ENCODE data around the gene PCDH1. TPM values are rescaled to one million over a fixed set of nuclear protein-coding genes. Genes with fewer than 3 reads are reported as not detected.

The PCDH1 gene
- total RNA-seq, 1 donor from 2014 or later: 21.3 TPM

- DNase-seq: no peak
These were observed 70.5 kb downstream of the PCDH1 start for GRCh38 chr5:141807732-141808131.

- no peak for DNase-seq
These were observed 70.9 kb downstream of the PCDH1 start for GRCh38 chr5:141807329-141807728.

DNA sequence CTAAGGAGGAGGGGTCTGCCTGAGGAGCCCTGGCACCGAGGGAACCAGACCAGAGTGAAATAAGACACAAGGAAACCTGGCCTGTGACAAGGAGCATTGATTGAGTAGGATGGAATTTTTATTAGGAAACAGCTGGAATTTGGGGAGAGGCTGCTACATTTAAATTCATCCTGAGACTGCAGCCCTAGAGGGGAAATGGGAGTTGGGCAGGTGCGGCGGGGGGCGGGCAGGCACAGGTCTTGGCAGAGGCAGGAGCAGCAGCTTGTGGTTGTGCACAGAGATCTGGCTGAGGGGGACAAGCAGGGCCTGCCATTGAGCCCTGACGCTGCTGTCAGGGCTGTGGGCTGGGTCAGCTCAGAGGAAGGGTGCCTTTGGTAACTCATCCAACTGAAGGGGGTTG is 71.6 kb downstream of the PCDH1 start:
- DNase-seq: no peak

DNA sequence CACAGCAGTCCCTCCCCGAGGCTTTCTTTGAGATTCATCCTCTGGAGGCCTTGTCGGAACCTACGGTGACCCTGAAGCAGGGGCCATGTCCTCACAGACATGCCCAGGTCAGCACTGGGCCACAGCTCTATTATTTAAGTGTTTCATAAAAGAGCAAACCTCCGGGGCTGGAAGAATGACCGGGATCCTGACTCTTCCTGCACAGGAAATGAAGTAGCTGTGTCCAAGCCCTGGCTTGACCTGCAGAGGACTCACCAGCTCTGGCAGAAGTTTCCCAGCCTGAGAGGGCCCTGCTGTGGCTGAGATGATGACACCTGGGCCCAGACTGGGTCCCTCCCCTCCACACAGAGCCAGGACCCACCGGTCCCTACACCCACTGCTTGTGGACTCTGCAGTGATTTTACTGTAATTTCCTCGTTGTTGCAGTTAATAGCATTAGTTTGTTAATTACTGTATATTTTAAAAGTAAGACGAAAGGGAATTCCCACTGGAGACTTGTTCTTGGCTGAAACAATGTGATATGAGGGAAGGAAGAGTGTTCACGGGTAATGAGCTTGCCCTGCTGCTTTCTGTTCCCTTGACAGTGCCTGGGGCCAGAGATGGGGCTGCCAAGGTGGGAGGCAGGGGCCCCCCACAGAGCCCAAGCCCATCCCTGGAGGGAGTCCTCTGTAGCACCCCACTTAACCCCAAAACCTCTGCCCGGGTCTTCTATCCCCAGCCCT is 72.2 kb downstream of the PCDH1 start:
- DNase-seq: no peak

DNA sequence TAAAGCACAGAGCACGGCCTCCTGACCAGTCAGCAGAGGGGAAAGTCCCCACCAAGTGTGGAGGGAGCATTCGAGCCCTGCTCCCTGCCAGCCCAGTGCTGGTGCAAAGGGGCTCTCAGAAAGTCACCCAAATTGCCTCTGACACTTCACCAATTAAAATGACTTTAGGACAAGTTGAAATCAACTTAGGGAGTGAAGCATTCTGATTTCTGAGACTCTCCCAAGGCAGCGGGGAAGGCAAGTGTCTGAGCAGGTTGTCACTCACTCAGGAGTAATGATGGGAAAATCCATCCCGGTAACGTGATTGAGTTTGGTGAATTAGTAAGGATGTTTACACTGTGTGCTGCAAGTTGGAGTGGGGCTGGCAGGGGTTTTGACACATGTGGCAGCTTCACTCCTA is 73.7 kb downstream of the PCDH1 start:
- no peak for DNase-seq

Other genes starting within 250 kb of the PCDH1 start
- gene HDAC3, start 241.6 kb downstream of the PCDH1 start, total RNA-seq: 60.5 TPM
- 1.1 TPM for gene RELL2, start 241.4 kb downstream of the PCDH1 start, total RNA-seq
- gene FCHSD1, start 227.0 kb downstream of the PCDH1 start, total RNA-seq: 22.4 TPM
- 5.0 TPM for gene ARAP3, start 196.2 kb downstream of the PCDH1 start, total RNA-seq
- 43.8 TPM for gene DELE1, start 45.5 kb upstream of the PCDH1 start, total RNA-seq
- gene PCDH12, start 79.8 kb upstream of the PCDH1 start, total RNA-seq: 8.2 TPM
- 43.4 TPM for gene RNF14, start 90.7 kb upstream of the PCDH1 start, total RNA-seq
- 20.6 TPM for gene GNPDA1, start 134.6 kb upstream of the PCDH1 start, total RNA-seq
- 104 TPM for gene NDFIP1, start 230.4 kb upstream of the PCDH1 start, total RNA-seq

Data from skin of body (tissue), 2 donors.